Measurements from ENCODE around the gene HECA. TPM values are rescaled to one million over a fixed set of nuclear protein-coding genes. Genes with fewer than 3 reads are reported as not detected.

The HECA gene
- total RNA-seq, 1 experiment from 2014 or later, result 10.7 TPM

GRCh38 chr6:139161817-139162284 is 27.0 kb downstream of the HECA start:
- CTCF ChIA-PET, result no interaction called here
- Histone ChIP-seq H3K4me3 (replicated peaks in 1 of 2; ENCODE audit: low read depth in 1 of 2, low read length in 2 of 2) (no peak overlapping the region), H3K9me3 (ENCODE audit: control insufficient read depth in 1 of 2, insufficient read depth in 1 of 2, low read depth in 1 of 2, low read length in 2 of 2) (no peaks in the 10 kb centered on the region), H4K20me1 (ENCODE audit: insufficient read depth) (no peaks in the 10 kb centered on the region), H3K4me1 (ENCODE audit: control insufficient read depth in 1 of 2, insufficient read depth in 2 of 2, low read length in 2 of 2) (peaks cover 11% of the 10 kb centered on the region in 2 experiments), H3K4me2 (ENCODE audit: low read length) (no peak overlapping the region), H3K79me2 (ENCODE audit: insufficient read depth, low read length) (no peaks in the 10 kb centered on the region), H3K27me3 (ENCODE audit: insufficient read depth, low read length) (no peaks in the 10 kb centered on the region), H3K9me2 (ENCODE audit: insufficient read depth) (no peaks in the 10 kb centered on the region), H2AFZ (ENCODE audit: low read depth, low read length, poor library complexity, severe bottlenecking) (no peak overlapping the region), H3K36me3 (ENCODE audit: control insufficient read depth in 1 of 2, insufficient read depth in 2 of 2, low read length in 2 of 2) (no peaks in the 10 kb centered on the region), H3K9ac (ENCODE audit: low read length) (no peak overlapping the region), H3K27ac (ENCODE audit: low read depth, low read length) (no peak overlapping the region)
- DNase-seq (ENCODE audit: low read depth, low spot score) (no peak), ATAC-seq (no peak)
- intact Hi-C loops (cut with micrococcal nuclease), result no loop called here
- TF ChIP-seq SP1 (IDR thresholded peaks at IDR 0.05; ENCODE audit: low read depth) (no peak), ZNF274 (IDR thresholded peaks at IDR 0.05; ENCODE audit: low read depth, low read length) (no peak), CBX3 (IDR thresholded peaks at IDR 0.05; ENCODE audit: low read depth) (no peak), ZBTB33 (IDR thresholded peaks at IDR 0.05; ENCODE audit: extremely low read depth, insufficient replicate concordance, low read length) (no peak), ZFX (IDR thresholded peaks at IDR 0.05) (no peak), RAD21 (IDR thresholded peaks at IDR 0.05; ENCODE audit: low read depth) (no peak), CTCF (IDR thresholded peaks at IDR 0.05 in 2 of 3, conservative IDR thresholded peaks at IDR 0.05 in 1 of 3; ENCODE audit: borderline replicate concordance in 1 of 3, insufficient read depth in 1 of 3, low read depth in 2 of 3, low read length in 2 of 3) (no peak), SIN3A (IDR thresholded peaks at IDR 0.05; ENCODE audit: low read depth) (no peak), CEBPB (IDR thresholded peaks at IDR 0.05; ENCODE audit: low read depth) (no peak), TCF7L2 (IDR thresholded peaks at IDR 0.05; ENCODE audit: borderline replicate concordance, extremely low read depth, insufficient read depth, insufficient read length) (no peak), SRF (IDR thresholded peaks at IDR 0.05; ENCODE audit: low read depth) (no peak), EZH2 (IDR thresholded peaks at IDR 0.05) (no peak), YY1 (IDR thresholded peaks at IDR 0.05; ENCODE audit: extremely low read depth, insufficient replicate concordance, low read depth, low read length) (no peak), ELF1 (IDR thresholded peaks at IDR 0.05; ENCODE audit: borderline replicate concordance, low read depth) (no peak), JUND (IDR thresholded peaks at IDR 0.05) (no peak), POLR2A (IDR thresholded peaks at IDR 0.05; ENCODE audit: borderline replicate concordance, extremely low read depth, insufficient read depth, insufficient read length) (no peak), REST (IDR thresholded peaks at IDR 0.05; ENCODE audit: low read depth) (no peak), POLR2AphosphoS5 (IDR thresholded peaks at IDR 0.05; ENCODE audit: low read depth, low read length) (no peak), EGR1 (IDR thresholded peaks at IDR 0.05; ENCODE audit: low read depth) (no peak), EZH2phosphoT487 (IDR thresholded peaks at IDR 0.05; ENCODE audit: borderline replicate concordance) (no peak)
- RAD21 ChIA-PET (ENCODE audit: low non-redundant PET in 1 of 2, low total read pairs in 2 of 2, uncharacterized antibody in 2 of 2, unreplicated experiment in 2 of 2), result no interaction called here
- no TSS peak for BruUV-seq (replicated peaks)
- POLR2A ChIA-PET, result no interaction called here

All from HCT116 (cell line).